ENCODE results near the gene KIF5A.
"Not testable (repeated sequence)": the region's sequence is repeated elsewhere in the genome, so short reads cannot be mapped to it uniquely, and the experiment has no call there.

KIF5A gene

DNA sequence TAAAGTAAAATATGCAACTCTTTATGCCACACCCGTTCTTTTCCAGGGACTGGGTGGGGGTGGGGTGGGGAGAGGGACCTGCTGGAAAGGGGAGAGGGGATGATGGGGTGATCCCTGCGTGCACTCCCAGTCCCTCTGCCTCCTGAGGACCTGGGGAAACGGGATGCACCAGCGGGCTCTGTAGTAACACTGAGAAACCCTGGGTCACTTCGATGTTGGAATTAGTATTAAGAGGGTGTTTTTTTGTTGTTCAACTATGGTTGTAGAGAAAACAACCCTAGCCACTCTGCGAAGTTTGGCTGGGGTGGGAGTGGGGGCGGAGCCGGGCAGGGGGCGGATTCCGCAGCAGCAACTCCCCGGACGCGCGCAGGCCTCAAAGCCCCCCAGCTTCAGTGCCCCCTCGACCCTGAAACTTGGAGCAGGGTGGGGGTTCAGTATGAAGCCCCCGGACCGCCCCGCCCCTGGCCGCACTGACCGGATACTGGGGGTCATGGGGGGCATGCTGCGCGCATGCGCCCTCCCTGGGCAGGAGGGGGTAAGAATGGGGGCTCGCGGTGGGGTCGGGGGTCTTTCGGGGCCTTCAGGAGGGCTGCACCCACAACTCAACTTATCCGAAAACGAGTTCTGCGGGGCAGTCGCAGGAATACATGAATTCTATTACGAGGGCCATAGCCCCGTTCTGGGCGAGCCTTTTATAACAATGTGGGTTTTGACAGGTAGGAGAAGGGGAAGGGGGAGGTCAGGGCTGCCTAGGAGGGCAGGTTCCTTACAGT lies 60.1 kb downstream of the KIF5A start:
- DNase-seq, result no peak

DNA sequence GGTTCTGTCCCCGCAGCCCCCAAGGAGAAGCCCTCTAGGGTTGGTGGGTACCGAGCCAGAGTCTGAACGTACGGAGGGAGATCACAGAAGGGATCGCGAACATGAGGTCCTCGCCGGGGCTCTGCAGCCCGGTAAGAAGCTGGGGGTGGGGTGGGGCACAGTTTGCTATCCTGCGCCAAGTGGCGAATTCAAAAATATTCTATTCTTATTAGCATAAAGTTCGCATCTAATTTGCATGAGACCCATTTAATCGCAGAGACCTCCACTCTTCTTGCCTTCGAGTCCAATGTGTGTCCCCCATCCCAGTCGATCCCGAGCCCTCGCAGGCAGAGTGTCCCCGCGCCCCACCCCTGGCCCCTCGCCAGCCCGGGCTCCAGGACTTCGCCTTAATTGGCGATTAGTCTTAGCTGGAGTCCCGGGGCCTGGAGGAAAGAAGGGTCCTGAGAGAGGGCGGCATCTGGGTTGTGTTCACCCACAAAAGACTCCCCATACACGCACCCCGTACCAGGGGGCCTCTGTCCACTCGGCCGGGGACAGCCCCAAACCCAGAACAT lies 60.8 kb downstream of the KIF5A start:
- no peak for DNase-seq

DNA sequence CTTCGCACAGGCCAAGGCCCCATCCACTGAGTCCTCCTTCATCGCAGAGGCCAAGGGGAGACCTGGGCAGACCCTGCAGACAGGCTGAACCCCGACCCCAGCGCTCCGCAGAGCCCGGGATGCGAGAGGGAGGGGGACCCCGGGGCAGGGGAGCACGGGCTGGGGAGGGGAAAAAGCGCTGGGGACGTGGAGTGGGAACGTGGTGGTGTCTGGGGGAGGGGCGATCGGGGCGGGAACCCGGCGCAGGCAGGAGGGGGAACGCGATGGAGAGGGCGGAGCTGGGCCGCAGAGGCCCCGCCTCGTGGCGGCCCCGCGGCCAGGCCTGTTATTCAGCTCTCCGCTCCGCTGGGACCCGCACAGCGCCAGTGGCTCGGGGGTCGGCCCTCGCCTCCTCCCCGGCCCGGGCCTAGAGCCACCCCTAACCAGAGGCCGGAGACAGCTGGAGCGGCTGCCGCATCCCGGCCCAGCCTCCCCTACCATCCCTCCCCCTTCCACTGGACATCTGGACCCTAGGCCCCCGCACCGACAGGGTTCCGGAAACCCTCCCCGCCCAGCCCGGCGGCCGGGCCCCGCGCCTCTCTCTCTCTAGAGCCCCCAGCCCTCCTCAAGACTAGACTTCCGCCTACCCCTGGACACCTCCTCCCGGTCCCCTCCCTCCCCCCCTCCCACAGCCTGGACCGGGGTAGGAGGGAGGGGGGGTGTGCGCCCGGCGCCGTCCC lies 61.4 kb downstream of the KIF5A start, which contains the start of gene ARHGEF25:
Gene ARHGEF25 (plus strand): TSS at position 328 of the 719 bp plus-strand sequence. CDS start 460 bp downstream, outside the sequence.
- DNase-seq, result peak; percentile 62

DNA sequence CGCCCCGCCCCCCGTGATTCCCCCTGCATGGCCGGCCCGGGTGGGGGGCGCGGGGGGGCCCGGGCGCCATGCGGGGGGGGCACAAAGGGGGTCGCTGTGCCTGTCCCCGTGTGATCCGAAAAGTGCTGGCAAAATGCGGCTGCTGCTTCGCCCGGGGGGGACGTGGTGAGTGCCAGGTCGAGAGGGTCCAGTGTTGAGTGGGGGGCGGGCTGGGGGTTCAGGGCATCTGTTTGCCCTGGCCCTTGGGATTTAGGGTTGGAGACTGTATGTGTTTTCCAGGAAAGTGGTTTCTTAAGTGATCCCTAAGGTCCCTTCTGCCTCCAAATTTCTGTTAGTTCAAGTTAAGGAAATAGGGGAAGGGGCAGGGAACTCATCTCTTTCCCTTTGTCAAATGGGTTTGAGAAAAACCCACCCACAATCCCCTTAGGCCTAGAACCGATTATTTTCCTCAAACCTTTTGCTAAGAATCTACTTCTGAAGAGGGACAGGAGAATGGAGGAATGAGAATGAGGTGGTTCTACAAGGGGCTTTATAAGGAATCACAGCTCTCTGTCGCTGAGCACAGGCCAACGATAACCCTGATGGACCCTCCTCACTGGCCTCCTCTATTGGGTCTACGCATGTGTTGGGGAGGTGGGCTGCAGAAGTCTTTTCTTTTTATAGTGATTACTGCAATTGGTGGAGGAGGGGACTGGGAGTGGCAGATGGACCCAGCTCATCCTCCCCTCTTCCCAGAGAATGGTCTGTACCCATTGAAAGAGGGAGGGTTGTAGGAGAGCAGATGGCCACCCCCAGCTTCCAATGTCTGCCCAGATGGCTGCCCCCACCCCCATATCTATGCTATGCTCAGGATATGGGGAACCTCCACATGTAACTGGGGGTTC lies 62.2 kb downstream of the KIF5A start:
- no peak for DNase-seq

DNA sequence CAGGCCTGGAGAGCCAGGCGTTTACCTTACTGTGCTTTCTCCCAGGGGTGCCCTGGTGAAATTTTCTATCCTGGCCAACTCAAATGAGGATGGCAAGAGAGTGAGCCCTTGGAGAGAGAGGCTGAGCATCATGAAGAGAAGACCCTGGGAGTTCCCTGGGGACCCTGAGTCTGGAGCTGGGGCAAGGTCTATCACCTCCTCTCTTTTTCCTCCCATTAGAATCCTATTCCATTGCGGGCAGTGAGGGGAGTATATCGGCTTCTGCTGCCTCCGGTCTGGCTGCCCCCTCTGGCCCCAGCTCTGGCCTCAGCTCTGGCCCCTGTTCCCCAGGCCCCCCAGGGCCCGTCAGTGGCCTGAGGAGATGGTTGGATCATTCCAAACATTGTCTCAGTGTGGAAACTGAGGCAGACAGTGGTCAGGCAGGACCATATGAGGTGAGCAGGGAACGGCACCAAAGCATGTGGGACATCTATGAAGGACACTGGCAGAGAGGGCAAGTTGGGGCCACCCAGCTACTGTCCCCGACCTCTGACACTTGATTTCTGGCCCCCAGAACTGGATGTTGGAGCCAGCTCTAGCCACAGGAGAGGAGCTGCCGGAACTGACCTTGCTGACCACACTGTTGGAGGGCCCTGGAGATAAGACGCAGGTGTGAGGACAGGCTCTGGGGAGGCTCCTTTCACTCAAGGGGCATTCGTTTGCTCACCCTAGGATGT lies 63.0 kb downstream of the KIF5A start:
- no peak for DNase-seq

DNA sequence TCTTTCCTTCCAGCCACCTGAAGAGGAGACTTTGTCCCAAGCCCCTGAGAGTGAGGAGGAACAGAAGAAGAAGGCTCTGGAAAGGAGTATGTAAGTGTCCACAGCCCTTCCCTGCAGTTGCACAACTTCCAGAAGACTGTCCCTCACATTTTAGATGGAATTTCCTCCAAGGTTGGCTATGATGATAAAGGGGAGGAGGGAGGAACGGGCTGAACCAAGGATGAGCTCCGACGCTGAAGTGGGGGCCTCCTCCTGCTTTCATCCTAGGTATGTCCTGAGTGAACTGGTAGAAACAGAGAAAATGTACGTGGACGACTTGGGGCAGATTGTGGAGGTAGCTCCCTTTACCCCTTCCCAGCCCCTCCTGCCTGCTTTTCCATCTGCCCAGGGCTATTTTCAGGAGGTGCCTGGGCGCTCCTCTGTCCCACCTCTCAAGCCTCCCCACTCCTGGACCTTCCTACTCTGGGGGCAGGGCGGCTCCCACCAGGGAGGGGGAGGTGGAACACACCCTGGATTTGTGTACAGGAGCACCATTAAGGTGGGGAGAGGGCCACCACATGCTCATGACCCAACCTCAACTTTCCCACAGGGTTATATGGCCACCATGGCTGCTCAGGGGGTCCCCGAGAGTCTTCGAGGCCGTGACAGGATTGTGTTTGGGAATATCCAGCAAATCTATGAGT lies 63.7 kb downstream of the KIF5A start:
- DNase-seq, result no peak

DNA sequence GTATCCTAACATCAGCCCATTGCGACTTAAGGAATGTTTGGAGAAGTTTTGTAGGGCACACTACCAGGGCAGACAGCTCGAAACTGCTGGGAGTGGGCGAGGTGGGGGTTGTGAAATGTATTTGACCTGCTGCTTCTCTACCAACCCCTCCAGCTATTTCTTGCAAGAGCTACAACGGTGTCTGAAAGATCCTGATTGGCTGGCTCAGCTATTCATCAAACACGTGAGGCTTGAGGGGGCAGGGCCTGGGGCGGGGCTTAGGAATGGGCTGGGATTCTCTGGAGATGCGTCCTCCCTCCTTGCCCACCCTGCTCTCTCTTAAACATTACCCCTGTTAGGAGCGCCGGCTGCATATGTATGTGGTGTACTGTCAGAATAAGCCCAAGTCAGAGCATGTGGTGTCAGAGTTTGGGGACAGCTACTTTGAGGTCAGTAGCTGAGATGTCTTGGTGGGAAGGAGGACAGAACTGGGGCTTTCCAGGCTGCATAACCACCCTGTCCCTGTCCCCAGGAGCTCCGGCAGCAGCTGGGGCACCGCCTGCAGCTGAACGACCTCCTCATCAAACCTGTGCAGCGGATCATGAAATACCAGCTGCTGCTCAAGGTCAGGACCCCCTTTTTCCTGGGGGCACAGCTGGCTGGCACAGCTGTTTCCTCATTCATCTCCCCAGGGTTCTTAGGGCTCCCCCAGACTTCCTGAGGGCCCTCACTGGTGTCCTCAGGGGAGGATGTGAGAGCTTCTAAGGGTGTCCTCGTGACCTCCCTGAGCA lies 64.5 kb downstream of the KIF5A start:
- DNase-seq, result no peak

DNA sequence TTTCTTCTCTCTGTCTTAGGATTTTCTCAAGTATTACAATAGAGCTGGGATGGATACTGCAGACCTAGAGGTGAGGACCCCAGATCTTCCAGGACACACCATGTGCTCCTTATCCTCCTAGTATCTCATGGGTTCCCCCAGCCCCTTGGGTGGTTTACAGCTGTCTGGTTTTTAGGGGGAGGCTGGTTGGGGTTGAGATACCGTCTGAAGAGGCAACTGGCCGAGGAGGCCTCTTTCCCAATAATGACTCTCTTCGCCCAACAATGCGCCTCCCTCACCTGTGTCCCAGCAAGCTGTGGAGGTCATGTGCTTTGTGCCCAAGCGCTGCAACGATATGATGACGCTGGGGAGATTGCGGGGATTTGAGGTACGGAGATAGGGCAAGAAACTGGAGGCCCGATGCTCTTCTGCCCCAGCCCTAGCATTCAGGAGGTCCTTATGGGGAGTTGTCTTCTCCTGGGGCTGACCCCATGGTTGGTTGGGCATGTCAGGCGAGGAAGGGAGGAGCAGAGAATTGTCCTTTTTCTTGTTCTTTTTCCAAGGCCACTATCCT lies 65.2 kb downstream of the KIF5A start:
- no peak for DNase-seq

DNA sequence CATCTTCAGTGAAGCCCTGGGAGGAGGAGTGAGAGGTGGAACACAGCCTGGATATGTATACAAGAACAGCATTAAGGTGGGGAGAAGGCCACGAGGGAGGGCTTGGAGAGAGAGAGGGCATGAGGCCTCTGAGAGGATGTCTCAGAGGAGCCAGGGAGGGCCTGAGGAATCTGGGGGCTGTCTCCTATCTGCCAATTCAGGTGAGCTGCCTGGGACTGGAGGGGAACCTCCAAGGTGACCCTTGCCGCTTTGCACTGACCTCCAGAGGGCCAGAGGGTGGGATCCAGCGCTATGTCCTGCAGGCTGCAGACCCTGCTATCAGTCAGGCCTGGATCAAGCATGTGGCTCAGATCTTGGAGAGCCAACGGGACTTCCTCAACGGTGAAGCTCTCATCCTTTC lies 65.8 kb downstream of the KIF5A start:
- DNase-seq, result no peak

DNA sequence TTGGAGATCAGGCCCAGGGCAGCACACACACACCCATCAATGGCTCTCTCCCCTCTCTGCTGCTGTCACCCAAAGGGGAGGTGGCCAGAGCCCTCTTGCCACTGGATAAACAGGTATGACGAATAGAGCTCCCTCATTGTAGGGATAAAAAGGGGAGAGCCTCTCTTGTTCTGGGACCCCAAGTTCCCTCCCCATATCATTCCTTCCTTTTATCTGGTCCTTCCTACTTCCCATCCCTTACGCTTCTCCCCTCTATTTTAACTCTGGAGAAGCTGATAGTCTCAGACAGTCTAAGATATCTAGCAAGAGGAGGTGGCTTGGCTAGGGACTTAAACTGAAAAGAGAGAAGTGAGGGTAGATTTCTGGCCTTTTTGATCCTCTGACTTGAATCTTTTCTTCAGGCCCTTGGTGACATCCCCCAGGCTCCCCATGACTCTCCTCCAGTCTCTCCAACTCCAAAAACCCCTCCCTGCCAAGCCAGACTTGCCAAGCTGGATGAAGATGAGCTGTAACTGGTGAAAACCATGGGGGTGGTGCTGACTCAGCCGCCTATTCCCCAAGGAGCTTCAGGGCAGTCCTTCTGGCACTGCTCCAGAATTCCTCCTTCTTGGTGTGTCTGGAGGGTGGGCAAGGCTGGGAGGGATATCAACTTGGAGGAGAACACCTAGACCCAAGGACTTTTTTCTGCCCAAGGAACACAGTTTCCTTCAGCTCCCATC lies 66.7 kb downstream of the KIF5A start:
- no peak for DNase-seq

DNA sequence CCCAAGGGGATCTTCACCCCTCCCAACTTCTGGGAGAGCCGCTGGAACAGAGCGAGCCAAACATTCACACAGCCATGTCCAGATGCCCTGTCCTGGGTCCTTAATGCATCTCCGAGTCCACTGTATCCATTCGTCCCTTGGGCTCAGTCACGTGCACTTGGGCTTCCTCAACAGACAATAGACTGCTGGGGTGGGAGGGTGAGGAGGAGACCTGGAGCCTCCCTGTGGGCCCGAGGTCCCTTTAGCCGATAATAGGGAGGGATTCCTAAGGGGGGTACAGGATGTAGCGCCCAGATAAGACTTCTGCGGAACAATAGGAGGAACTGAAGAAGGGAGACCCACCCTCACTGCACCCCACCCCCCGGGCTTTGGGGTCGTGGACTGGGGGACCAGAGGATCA lies 68.1 kb downstream of the KIF5A start:
- DNase-seq, result no peak

DNA sequence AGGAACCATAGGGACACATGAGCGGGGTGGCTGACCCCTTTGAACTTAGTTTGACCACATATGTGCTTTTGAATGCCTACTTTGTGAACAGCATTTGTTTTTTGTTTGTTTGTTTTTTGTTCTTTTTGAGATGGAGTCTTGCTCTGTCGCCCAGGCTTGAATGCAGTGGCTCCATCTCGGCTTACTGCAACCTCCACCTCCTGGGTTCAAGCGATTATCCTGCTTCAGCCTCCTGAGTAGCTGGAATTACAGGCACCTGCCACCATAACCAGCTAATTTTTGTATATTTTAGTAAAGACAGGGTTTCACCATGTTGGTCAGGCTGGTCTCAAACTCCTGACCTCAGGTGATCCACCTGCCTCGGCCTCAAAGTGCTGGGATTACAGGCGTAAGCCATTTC lies 68.6 kb downstream of the KIF5A start:
- DNase-seq, result not testable (repeated sequence)

DNA sequence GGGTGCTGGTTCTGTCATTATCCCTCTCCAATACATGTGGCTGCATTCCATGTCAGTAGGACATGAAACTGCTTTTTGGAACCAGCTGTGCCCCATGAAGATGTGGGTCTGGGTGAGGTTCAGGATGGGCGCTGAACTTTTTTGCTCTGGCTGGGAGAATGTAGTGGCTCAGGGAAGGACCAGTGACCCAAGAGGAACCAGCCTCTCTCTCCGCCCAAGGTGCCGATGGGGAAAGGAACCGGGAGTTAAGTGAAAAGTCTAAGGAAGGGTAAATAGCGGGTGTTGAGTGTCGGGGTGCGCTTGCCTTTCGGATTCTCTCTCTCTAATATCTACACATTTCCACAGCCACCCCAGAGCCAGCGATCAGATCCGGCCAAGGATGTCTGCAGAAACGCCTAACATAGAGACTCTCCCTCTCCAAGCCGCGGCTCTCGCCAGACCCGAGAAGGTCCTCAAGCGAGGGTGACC lies 69.2 kb downstream of the KIF5A start:
- no peak for DNase-seq

DNA sequence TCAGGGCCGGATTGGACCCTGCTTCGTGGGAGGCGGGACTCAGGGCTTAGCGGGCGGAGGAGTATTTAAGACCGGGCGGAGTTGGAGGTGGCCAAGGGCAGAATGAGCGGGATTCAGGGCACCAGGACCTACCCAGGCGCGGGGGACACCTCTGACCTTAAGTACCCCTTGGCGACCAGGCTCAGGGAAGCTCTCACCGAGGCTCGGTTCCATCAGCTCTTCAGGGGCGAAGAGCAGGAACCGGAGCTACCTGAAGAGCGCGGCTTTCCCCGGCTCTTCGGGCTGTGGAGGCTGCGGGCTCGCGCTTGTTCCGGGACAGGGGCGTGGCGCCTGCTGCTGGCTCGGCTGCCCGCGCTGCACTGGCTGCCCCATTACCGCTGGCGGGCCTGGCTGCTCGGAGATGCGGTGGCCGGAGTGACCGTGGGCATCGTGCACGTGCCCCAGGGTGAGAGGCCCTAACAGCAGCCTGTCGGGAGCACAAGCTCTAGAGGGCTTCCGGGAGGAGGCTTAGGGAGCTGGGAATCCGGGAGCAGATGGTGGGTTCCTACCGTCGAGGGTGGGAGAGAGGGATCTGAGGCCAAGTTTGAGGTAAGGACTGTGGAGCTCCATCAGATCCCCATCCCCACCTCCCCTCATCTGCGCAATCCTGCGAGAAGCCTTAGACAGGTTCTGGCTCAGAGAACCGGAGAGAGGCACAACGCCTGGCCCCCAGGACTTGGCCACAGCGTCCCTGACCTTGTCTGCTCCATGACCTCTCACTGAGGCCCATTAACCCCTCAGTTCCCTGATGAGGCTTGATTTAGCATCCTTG lies 69.8 kb downstream of the KIF5A start:
- DNase-seq, result no peak

DNA sequence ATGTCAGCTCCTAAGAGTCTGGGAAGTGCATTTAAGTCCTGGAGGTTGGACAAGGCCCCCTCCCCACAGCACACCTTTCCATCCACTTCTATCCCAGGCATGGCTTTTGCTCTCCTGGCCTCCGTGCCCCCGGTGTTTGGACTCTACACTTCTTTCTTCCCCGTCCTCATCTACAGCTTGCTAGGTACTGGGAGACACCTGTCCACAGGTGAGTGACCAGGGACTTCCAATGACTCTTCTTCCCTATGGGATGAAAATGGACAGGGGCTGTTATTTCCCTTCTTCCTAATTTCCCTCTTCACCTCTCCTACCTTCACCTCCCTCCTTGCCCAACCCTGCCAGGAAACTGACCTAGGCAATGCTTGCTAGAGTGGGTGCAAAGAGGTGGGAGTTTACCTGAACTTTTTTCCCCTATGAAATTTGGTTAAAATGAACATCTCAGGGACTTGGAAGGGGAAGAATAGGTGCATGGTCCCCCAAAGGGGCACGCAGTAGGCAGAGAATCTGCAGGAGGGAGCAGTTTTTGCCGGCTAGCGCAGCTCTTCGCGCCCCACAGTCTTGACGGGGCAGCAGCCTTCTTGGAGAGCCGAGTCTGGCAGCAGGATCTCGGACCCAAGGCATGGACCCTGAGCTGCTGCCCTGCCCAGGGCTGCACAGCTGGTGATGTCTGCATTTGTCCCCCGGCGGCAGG lies 70.5 kb downstream of the KIF5A start:
- DNase-seq, result no peak

DNA sequence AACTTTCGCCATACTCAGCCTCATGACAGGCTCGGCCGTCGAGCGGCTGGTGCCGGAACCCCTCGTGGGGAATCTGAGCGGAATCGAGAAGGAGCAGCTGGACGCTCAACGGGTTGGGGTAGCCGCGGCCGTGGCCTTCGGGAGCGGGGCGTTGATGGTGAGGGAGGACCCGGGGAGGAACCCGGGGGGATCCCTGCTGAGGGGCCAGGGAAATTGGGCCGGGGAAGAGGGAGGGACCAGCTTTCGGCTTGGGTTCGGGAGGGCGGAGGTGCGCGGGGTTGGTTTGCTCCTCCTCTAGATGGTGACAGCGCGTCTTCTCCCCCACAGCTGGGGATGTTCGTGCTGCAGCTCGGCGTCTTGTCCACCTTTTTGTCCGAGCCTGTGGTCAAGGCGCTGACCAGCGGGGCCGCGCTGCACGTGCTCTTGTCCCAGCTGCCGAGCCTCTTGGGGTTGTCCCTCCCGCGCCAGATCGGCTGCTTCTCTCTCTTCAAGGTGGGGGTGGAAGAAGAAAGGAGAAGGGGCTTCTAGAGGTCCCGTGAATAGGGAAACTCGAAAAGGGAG lies 71.2 kb downstream of the KIF5A start:
- no peak for DNase-seq

DNA sequence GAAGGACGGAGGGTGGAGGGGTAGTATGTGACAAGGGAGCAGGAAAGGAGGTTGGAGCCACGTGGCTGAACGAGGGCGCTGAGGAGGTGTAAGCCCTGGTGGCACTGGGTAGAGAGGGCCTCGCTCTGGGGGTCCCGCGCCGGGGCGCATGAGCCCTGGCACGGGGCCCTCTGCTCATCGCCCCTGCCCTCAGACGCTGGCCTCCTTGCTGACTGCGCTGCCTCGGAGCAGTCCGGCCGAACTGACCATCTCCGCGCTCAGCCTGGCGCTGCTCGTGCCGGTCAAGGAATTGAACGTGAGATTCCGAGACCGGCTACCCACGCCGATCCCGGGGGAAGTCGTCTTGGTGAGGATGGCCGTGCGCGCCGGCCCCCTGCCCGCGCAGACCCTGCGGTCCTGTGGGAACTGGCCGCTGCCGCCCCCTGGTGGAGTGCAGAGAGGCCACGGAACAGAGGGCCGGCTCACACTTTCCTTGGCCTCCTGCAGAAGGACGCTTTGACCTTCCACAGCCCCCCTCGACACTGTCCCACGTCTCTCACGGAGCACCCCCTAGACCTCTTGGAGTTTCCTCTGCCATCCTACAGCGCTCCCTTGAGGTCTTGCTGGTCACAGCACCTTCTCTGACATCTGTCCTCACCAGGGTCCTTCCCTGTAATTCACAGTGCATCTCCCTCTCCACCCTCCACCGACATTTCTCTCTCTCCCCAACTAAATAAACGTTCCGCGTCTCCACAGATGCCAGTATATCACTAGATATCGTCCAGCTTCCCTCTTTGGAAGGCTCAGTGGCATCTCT lies 71.9 kb downstream of the KIF5A start:
- no peak for DNase-seq

Measured in NCI-H510A (cell line).